ENCODE results near the gene PSME2. TPM values are rescaled to one million over a fixed set of nuclear protein-coding genes. Genes with fewer than 3 reads are reported as not detected.

Gene PSME2
- total and polyA plus RNA-seq, 2 of the 13 experiments (the other 11 are each of a cell fraction or from before 2014, with no cell fraction given), result 332 to 716 TPM

GRCh38 chr14:24119691-24120090 lies 26.7 kb downstream of the PSME2 start:
- no peaks in the 10 kb centered on the region for H3K9me3 ChIP-seq (ENCODE audit: low read length)
- TF ChIP-seq SNAPC5 (CRISPR knock-in tag; IDR thresholded peaks at IDR 0.05; ENCODE audit: borderline replicate concordance) (0 out of 2 replicates have a peak, but pooled peaks have one; percentile 28), GMEB1 (CRISPR knock-in tag; IDR thresholded peaks at IDR 0.05; ENCODE audit: borderline replicate concordance) (no peak)
- ChIA-PET POLR2A (interaction anchor here (1.3 to 15.5 kb wide), 5 partner anchors 14 to 151 kb away, joined by 3 to 977 read pairs (median 279); partner anchors contain the start of genes EMC9, FITM1, IRF9 and PCK2), CTCF (ENCODE audit: low intra/inter-chr PET ratio, low total read pairs) (no interaction called here)
- no peak overlapping the region for H3K4me3 ChIP-seq (replicated peaks in 1 of 3; ENCODE audit: insufficient read depth in 1 of 3, low read depth in 2 of 3, low read length in 3 of 3)
- H3K36me3 ChIP-seq (replicated peaks in 1 of 2; ENCODE audit: control insufficient read depth in 1 of 2, insufficient read depth in 2 of 2, low read length in 2 of 2), result peaks cover 66 to 75% of the 10 kb centered on the region in 2 experiments
- DNase-seq (ENCODE audit: low spot score) (no peak), ATAC-seq (no peak), FAIRE-seq (no peak)
- H4K20me1 ChIP-seq (ENCODE audit: insufficient read depth, low read length), result no peaks in the 10 kb centered on the region
- peaks cover 33% of the 10 kb centered on the region for H3K79me2 ChIP-seq (ENCODE audit: insufficient read depth, low read length)
- H2AFZ ChIP-seq (ENCODE audit: low read length), result no peak overlapping the region
- WGBS (ENCODE audit: low lambda C conversion rate), result 97% methylated on average over 6 of the region's 6 CpGs
- H3K4me2 ChIP-seq (ENCODE audit: low read depth, low read length), result no peak overlapping the region
- H3K4me1 ChIP-seq (ENCODE audit: insufficient read depth, low read length), result peaks cover 24% of the 10 kb centered on the region
- intact Hi-C loops (cut with micrococcal nuclease; ENCODE audit: unreplicated experiment), result loop anchor here (10.0 kb wide), 2 partner anchors 815 to 1025 kb away; partner anchors contain the start of genes ACIN1, BCL2L2, C14orf119 and PPP1R3E
- BruUV-seq (replicated peaks), result no TSS peak
- no peak overlapping the region for H3K27ac ChIP-seq (ENCODE audit: extremely low read length, insufficient read depth, low read length)
- no peak overlapping the region for H3K9ac ChIP-seq (ENCODE audit: insufficient read depth, low read depth, low read length)
- no peaks in the 10 kb centered on the region; a peak in 1 of 5 replicates for H3K27me3 ChIP-seq (ENCODE audit: control insufficient read depth in 1 of 2, insufficient read depth in 2 of 2, low read length in 2 of 2)
- in situ Hi-C loops (cut with HindIII; ENCODE audit: extremely low pct_ligation_motif_present, low pct_unique_long_range_greater_than_20kb), result loop anchor here (25.0 kb wide), 1 partner anchor 1532 kb away; the partner anchor contains the start of genes ABHD4 and DAD1

- H2AFZ ChIP-seq (ENCODE audit: low read length), result no peak overlapping the region
- 96% methylated on average over 6 of the region's 6 CpGs for WGBS (ENCODE audit: low lambda C conversion rate)
- DNase-seq (ENCODE audit: low spot score) (no peak), ATAC-seq (no peak), FAIRE-seq (no peak)
- peaks cover 47 to 55% of the 10 kb centered on the region in 2 experiments for H3K36me3 ChIP-seq (replicated peaks in 1 of 2; ENCODE audit: control insufficient read depth in 1 of 2, insufficient read depth in 2 of 2, low read length in 2 of 2)
- 0 out of 2 replicates have a peak overlapping the region, but pooled peaks have one; percentile 92 for H3K4me2 ChIP-seq (ENCODE audit: low read depth, low read length)
- H3K79me2 ChIP-seq (ENCODE audit: insufficient read depth, low read length), result peaks cover 33% of the 10 kb centered on the region
- H3K4me3 ChIP-seq (replicated peaks in 1 of 3; ENCODE audit: insufficient read depth in 1 of 3, low read depth in 2 of 3, low read length in 3 of 3), result no peak overlapping the region
- no peaks in the 10 kb centered on the region for H4K20me1 ChIP-seq (ENCODE audit: insufficient read depth, low read length)
- POLR2A ChIA-PET, result interaction anchor here (1.0 to 15.5 kb wide), 5 partner anchors 14 to 59 kb away, joined by 3 to 977 read pairs (median 279); partner anchors contain the start of genes EMC9, FITM1, PCK2 and PSME1
- no peaks in the 10 kb centered on the region for H3K9me3 ChIP-seq (ENCODE audit: low read length)
- BruUV-seq (replicated peaks), result no TSS peak
- peak overlapping the region; percentile 99; the same call in 1 of the 2 replicates for H3K9ac ChIP-seq (ENCODE audit: insufficient read depth, low read depth, low read length)
- intact Hi-C loops (cut with micrococcal nuclease; ENCODE audit: unreplicated experiment), result loop anchor here (10.0 kb wide), 2 partner anchors 812 to 1022 kb away; partner anchors contain the start of genes ACIN1, BCL2L2, C14orf119 and PPP1R3E
- in situ Hi-C loops (cut with HindIII; ENCODE audit: extremely low pct_ligation_motif_present, low pct_unique_long_range_greater_than_20kb), result loop anchor here (25.0 kb wide), 1 partner anchor 1530 kb away; the partner anchor contains the start of genes ABHD4 and DAD1
- no peak overlapping the region for H3K27ac ChIP-seq (ENCODE audit: extremely low read length, insufficient read depth, low read length)
- H3K4me1 ChIP-seq (ENCODE audit: insufficient read depth, low read length), result peaks cover 31% of the 10 kb centered on the region
- no peaks in the 10 kb centered on the region; a peak in 1 of 5 replicates for H3K27me3 ChIP-seq (ENCODE audit: control insufficient read depth in 1 of 2, insufficient read depth in 2 of 2, low read length in 2 of 2)
- CTCF ChIA-PET (ENCODE audit: low intra/inter-chr PET ratio, low total read pairs), result no interaction called here
- no peak for TF ChIP-seq ZNF343 (CRISPR knock-in tag; IDR thresholded peaks at IDR 0.05)
- no peak for TF ChIP-seq TCF7L2 (IDR thresholded peaks at IDR 0.05; ENCODE audit: low read depth, low read length)
- TF ChIP-seq ZFP1 (CRISPR knock-in tag; IDR thresholded peaks at IDR 0.05), result no peak
- TF ChIP-seq ATF4 (CRISPR knock-in tag; IDR thresholded peaks at IDR 0.05), result no peak
- TF ChIP-seq MEIS1 (CRISPR knock-in tag; IDR thresholded peaks at IDR 0.05; ENCODE audit: borderline replicate concordance), result no peak
- TF ChIP-seq CEBPZ (IDR thresholded peaks at IDR 0.05; ENCODE audit: low read length), result no peak
- no peak for TF ChIP-seq ZNF530 (CRISPR knock-in tag; IDR thresholded peaks at IDR 0.05; ENCODE audit: low read depth)
- no peak for TF ChIP-seq ZNF883 (CRISPR knock-in tag; IDR thresholded peaks at IDR 0.05; ENCODE audit: not compliant biosample characterization)
Measured at GRCh38 chr14:24117179-24117578, 29.2 kb downstream of the PSME2 start.
